ENCODE measurements around the gene LPCAT2.

DNA sequence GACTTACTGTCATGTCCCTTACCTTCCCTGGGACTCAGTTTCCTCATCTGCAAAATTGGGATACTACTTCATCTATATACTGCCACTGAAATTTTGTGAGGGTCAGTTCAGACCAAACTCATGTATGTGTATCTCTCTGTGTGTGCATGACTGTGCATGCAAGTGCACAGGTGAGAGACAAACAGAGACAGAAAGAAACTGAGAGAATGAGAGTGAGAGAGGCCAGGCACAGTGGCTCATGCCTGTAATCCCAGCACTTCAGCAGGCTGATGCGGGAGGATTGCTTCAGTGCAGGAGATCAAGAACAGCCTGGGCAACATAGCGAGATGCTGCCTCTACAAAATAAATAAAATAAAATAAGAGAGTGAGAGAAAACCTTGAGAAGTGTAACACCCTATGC lies 114.8 kb downstream of the LPCAT2 start:
- TF ChIP-seq ZBTB7A (IDR thresholded peaks at IDR 0.05; ENCODE audit: low read depth) (no peak), YY1 (IDR thresholded peaks at IDR 0.05; ENCODE audit: low read depth) (no peak), EP300 (IDR thresholded peaks at IDR 0.05; ENCODE audit: borderline replicate concordance) (no peak), TAF1 (IDR thresholded peaks at IDR 0.05; ENCODE audit: low read depth) (no peak), CEBPB (IDR thresholded peaks at IDR 0.05) (no peak), FOXM1 (IDR thresholded peaks at IDR 0.05; ENCODE audit: borderline replicate concordance, low read depth) (no peak), TEAD4 (IDR thresholded peaks at IDR 0.05) (no peak)
- TF ChIP-seq, protein P1, sequence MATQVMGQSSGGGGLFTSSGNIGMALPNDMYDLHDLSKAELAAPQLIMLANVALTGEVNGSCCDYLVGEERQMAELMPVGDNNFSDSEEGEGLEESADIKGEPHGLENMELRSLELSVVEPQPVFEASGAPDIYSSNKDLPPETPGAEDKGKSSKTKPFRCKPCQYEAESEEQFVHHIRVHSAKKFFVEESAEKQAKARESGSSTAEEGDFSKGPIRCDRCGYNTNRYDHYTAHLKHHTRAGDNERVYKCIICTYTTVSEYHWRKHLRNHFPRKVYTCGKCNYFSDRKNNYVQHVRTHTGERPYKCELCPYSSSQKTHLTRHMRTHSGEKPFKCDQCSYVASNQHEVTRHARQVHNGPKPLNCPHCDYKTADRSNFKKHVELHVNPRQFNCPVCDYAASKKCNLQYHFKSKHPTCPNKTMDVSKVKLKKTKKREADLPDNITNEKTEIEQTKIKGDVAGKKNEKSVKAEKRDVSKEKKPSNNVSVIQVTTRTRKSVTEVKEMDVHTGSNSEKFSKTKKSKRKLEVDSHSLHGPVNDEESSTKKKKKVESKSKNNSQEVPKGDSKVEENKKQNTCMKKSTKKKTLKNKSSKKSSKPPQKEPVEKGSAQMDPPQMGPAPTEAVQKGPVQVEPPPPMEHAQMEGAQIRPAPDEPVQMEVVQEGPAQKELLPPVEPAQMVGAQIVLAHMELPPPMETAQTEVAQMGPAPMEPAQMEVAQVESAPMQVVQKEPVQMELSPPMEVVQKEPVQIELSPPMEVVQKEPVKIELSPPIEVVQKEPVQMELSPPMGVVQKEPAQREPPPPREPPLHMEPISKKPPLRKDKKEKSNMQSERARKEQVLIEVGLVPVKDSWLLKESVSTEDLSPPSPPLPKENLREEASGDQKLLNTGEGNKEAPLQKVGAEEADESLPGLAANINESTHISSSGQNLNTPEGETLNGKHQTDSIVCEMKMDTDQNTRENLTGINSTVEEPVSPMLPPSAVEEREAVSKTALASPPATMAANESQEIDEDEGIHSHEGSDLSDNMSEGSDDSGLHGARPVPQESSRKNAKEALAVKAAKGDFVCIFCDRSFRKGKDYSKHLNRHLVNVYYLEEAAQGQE (IDR thresholded peaks at IDR 0.05; ENCODE audit: low read depth): no peak
